GM23338 (cell line): Measurements from ENCODE around the gene PDE4D. TPM values are rescaled to one million over a fixed set of nuclear protein-coding genes. Genes with fewer than 3 reads are reported as not detected.

ENCODE experiments used
- ATAC-seq: fragments of 200-7000 bp; cut with Tn5 transposase; 3 replicates; pipeline ENCODE4 v1.9.1; 2020
- DNase-seq: peaks from one replicate; pipeline ENCODE4 v3.0.0-alpha.2; 2015; ENCODE audit warnings: low spot score
- H2AFZ ChIP-seq: fragments of 200-600 bp; sonication (generic); 2 replicates; pipeline ENCODE4 v1.8.0; 2016; ENCODE audit warnings: antibody characterized with exemption, mild to moderate bottlenecking, moderate library complexity
- H3F3A ChIP-seq: fragments of 200-600 bp; sonication (generic); replicated peaks from 2 replicates; pipeline ENCODE4 v1.8.0; 2017; ENCODE audit warnings: antibody characterized with exemption, mixed run types, low read depth
- H3K27ac ChIP-seq: fragments of 200-600 bp; sonication (generic); 2 replicates; pipeline ENCODE4 v1.6.1; 2016; ENCODE audit warnings: low read depth
- H3K27me3 ChIP-seq: fragments of 200-600 bp; sonication (generic); 2 replicates; pipeline ENCODE4 v1.8.0; 2016; ENCODE audit warnings: mild to moderate bottlenecking, mixed run types, moderate library complexity; ENCODE audit not compliant: insufficient read depth
- H3K36me3 ChIP-seq: fragments of 200-600 bp; sonication (generic); 2 replicates; pipeline ENCODE4 v1.8.0; 2016; ENCODE audit warnings: mild to moderate bottlenecking; ENCODE audit not compliant: insufficient read depth
- H3K4me1 ChIP-seq: fragments of 200-600 bp; sonication (generic); 2 replicates; pipeline ENCODE4 v1.8.0; 2016; ENCODE audit warnings: mild to moderate bottlenecking, moderate library complexity; ENCODE audit not compliant: insufficient read depth
- H3K4me2 ChIP-seq: fragments of 200-600 bp; sonication (generic); 2 replicates; pipeline ENCODE4 v1.7.1; 2017; ENCODE audit warnings: mixed run types
- H3K4me3 ChIP-seq: fragments of 200-600 bp; sonication (generic); 2 replicates; pipeline ENCODE4 v1.6.1; 2016; ENCODE audit warnings: mixed run types
- H3K79me2 ChIP-seq: fragments of 200-600 bp; sonication (generic); replicated peaks from 2 replicates; pipeline ENCODE4 v1.8.0; 2017; ENCODE audit warnings: mild to moderate bottlenecking; ENCODE audit not compliant: insufficient read depth
- H3K9me2 ChIP-seq: fragments of 200-600 bp; sonication (generic); 2 replicates; pipeline ENCODE4 v1.8.0; 2017; ENCODE audit not compliant: insufficient read depth
- H4K20me1 ChIP-seq: fragments of 200-600 bp; sonication (generic); replicated peaks from 2 replicates; pipeline ENCODE4 v1.8.0; 2017; ENCODE audit warnings: mild to moderate bottlenecking; ENCODE audit not compliant: insufficient read depth
- H3K27ac Mint-ChIP-seq: 2 replicates; pipeline ENCODE4 v1.8.0; 2020; ENCODE audit warnings: inconsistent platforms, mild to moderate bottlenecking, moderate library complexity, mixed read lengths
- H3K27me3 Mint-ChIP-seq: 3 replicates; pipeline ENCODE4 v1.8.0; 2022; ENCODE audit warnings: low read depth, mild to moderate bottlenecking, moderate library complexity, mixed read lengths, inconsistent platforms; ENCODE audit not compliant: insufficient read depth, poor library complexity
- H3K36me3 Mint-ChIP-seq: 3 replicates; pipeline ENCODE4 v1.8.0; 2021; ENCODE audit warnings: low read depth, mild to moderate bottlenecking, inconsistent platforms, moderate library complexity, mixed read lengths
- H3K4me1 Mint-ChIP-seq: 3 replicates; pipeline ENCODE4 v1.8.0; 2020; ENCODE audit warnings: mild to moderate bottlenecking, inconsistent platforms, mixed read lengths
- H3K4me3 Mint-ChIP-seq: 3 replicates; pipeline ENCODE4 v1.8.0; 2021; ENCODE audit warnings: moderate library complexity, mild to moderate bottlenecking, inconsistent platforms, mixed read lengths
- H3K9me3 Mint-ChIP-seq: 3 replicates; pipeline ENCODE4 v1.8.0; 2020; ENCODE audit warnings: moderate library complexity, mild to moderate bottlenecking, inconsistent platforms, mixed read lengths
- POLR2AphosphoS5 ChIP-seq: IDR thresholded peaks from 2 replicates; pipeline ENCODE4 v1.6.1; 2016; ENCODE audit warnings: antibody characterized with exemption, low read depth
- REST ChIP-seq: IDR thresholded peaks from one replicate; pipeline ENCODE4 v1.6.1; 2018; ENCODE audit warnings: antibody characterized with exemption; ENCODE audit not compliant: unreplicated experiment
- STAT1 ChIP-seq: IDR thresholded peaks from one replicate; pipeline ENCODE4 v1.6.1; 2016; ENCODE audit warnings: antibody characterized with exemption; ENCODE audit not compliant: unreplicated experiment
- ZNF462 ChIP-seq: fragments of 250-450 bp; sonication (Bioruptor Pico); IDR thresholded peaks from 2 replicates; pipeline ENCODE4 v1.5.0; 2020; ENCODE audit warnings: mild to moderate bottlenecking, moderate library complexity
- polyA plus RNA-seq: library from polyadenylated mRNA; unstranded; fragments of >200 nt; fragmentation: Nextera tagmentation; extraction: Ambion mirVana; gene quantifications from 2 replicates; pipeline ENCODE4 v1.2.1, GENCODE V29; 2016
- total RNA-seq: library from RNA; depleted of rRNA; stranded (reverse); fragments of >200 nt; shearing (Covaris generic); gene quantifications from 2 replicates; pipeline ENCODE4 v1.2.3, GENCODE V29; 2014

Gene PDE4D
- total and polyA plus RNA-seq, 2 experiments from 2014 or later = 2.1 to 4.7 TPM

- no peak for TF ChIP-seq ZNF462
- no peak for TF ChIP-seq STAT1
Observed at GRCh38 chr5:59897075-59897474, 3.5 kb upstream of the PDE4D start (continued).

GRCh38 chr5:59891962-59892643 is 1.4 kb downstream of the PDE4D start:
- DNase-seq (peak; percentile 39), ATAC-seq (peak; percentile 6; the same call in 2 of the 3 replicates)
- peak overlapping the region; percentile 97 for H3K4me2 ChIP-seq

More at GRCh38 chr5:59891962-59892643, 1.4 kb downstream of the PDE4D start:
- peak overlapping the region; percentile 84 for H3K4me3 ChIP-seq
- H2AFZ ChIP-seq = peak overlapping the region; percentile 98
- H3K79me2 ChIP-seq = no peaks in the 10 kb centered on the region
- H3K4me1 ChIP-seq = peaks cover 14% of the 10 kb centered on the region
- TF ChIP-seq POLR2AphosphoS5 (no peak), REST (peak; percentile 12)
- no peak overlapping the region for H3K27ac Mint-ChIP-seq
- peak overlapping the region; percentile 78 for H3K4me3 Mint-ChIP-seq
- H3F3A ChIP-seq = 0 out of 2 replicates have a peak, but pooled peaks cover 5% of the 10 kb centered on the region
- peaks cover 63% of the 10 kb centered on the region for H3K27me3 ChIP-seq
- H3K27me3 Mint-ChIP-seq = peaks cover 42% of the 10 kb centered on the region
- H3K36me3 Mint-ChIP-seq = no peaks in the 10 kb centered on the region
- no peaks in the 10 kb centered on the region for H3K9me2 ChIP-seq
- no peak overlapping the region for H3K27ac ChIP-seq
- no peaks in the 10 kb centered on the region for H3K36me3 ChIP-seq
- H3K4me1 Mint-ChIP-seq = peaks cover 15% of the 10 kb centered on the region
- H4K20me1 ChIP-seq = peaks cover 7% of the 10 kb centered on the region; the same call in 1 of the 2 replicates
- H3K9me3 Mint-ChIP-seq = no peaks in the 10 kb centered on the region
